Measurements from ENCODE around the gene ZNF407. TPM values are rescaled to one million over a fixed set of nuclear protein-coding genes. Genes with fewer than 3 reads are reported as not detected.

ZNF407 gene
- polyA plus RNA-seq, 2 donors: 2.2 to 2.6 TPM

DNA sequence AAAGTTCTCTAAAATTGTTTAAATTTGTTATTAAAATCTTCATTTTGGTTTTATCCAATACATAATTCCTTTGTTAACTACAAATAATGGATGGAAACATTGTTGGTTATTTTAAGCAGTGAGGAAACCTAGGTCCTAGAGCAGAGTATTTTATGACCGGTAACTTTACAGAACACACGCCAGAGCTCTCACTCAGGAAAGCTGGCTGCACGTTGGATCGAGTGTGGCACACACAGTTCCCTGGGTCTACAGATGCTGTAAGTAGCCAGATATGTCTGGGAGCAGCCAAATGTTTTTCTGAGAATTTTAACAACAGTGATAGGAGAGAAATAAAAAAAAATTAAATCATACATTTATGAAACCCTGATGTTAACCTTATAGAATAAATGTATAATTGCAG is 264.4 kb downstream of the ZNF407 start:
- WGBS, 2 donors: 82 to 97% methylated on average over 4 of the region's 4 CpGs

DNA sequence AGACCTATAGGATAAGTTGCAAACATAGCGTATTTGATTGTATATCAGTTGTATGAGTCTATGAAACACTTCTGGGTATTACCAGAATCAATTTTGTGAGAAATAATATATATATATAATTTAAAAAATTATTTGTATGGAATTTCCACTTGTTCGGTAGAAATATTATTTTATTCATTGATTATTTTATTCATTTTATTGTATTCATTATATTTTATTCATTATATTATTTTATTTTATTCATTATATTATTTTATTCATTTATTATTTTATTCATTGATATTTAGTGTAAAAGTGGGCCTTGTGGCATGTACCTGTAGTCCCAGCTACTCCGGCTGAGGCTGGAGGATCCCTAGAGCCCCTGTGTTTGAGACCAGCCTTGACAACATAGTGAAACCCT is 268.9 kb downstream of the ZNF407 start:
- Histone ChIP-seq H3K27ac (ENCODE audit: low read depth in 2 of 2, low read length in 1 of 2) (no peak overlapping the region), H3K27me3 (ENCODE audit: control insufficient read depth in 1 of 2, insufficient read depth in 2 of 2, low read length in 2 of 2) (no peaks in the 10 kb centered on the region), H3K36me3 (ENCODE audit: control insufficient read depth in 2 of 2, insufficient read depth in 2 of 2, low read length in 1 of 2) (no peaks in the 10 kb centered on the region), H3K4me1 (ENCODE audit: control insufficient read depth in 2 of 2, insufficient read depth in 2 of 2, low read length in 1 of 2) (no peaks in the 10 kb centered on the region), H3K4me3 (ENCODE audit: low read depth in 1 of 2, low read length in 2 of 2) (no peak overlapping the region), H3K9me3 (ENCODE audit: control insufficient read depth in 2 of 2, insufficient read depth in 1 of 2, low read depth in 1 of 2, low read length in 1 of 2) (no peaks in the 10 kb centered on the region)
- WGBS, 2 donors: 97% methylated on average over 3 of the region's 3 CpGs

More for the DNA sequence above, 264.4 kb downstream of the ZNF407 start:
- Histone ChIP-seq H3K9me3 (ENCODE audit: control insufficient read depth in 2 of 2, insufficient read depth in 1 of 2, low read depth in 1 of 2, low read length in 1 of 2) (no peaks in the 10 kb centered on the region), H3K27ac (ENCODE audit: low read depth in 2 of 2, low read length in 1 of 2) (no peak overlapping the region), H3K36me3 (ENCODE audit: control insufficient read depth in 2 of 2, insufficient read depth in 2 of 2, low read length in 1 of 2) (no peaks in the 10 kb centered on the region), H3K27me3 (ENCODE audit: control insufficient read depth in 1 of 2, insufficient read depth in 2 of 2, low read length in 2 of 2) (no peaks in the 10 kb centered on the region), H3K4me3 (ENCODE audit: low read depth in 1 of 2, low read length in 2 of 2) (no peak overlapping the region), H3K4me1 (ENCODE audit: control insufficient read depth in 2 of 2, insufficient read depth in 2 of 2, low read length in 1 of 2) (no peaks in the 10 kb centered on the region)

DNA sequence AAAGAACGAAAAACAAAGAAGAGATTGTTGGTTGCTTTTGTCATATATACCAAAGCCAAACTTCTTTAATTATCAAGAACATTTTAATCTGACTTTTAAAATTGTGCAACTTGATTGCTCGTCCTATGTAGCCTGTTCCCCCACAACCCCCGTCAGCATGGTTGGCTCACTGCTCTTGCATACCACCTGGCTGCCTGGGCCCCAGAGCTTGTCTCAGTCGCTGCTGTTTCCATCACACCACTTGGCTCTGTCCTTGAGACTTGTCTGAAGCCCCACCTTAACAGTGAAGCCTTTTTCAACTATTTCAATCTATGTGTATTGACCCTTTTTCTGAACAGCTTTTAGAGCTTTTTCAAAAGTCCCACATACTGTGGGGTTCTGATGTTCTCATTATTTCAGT is 270.8 kb downstream of the ZNF407 start:
- Histone ChIP-seq H3K9me3 (ENCODE audit: control insufficient read depth in 2 of 2, insufficient read depth in 1 of 2, low read depth in 1 of 2, low read length in 1 of 2) (no peaks in the 10 kb centered on the region), H3K27me3 (ENCODE audit: control insufficient read depth in 1 of 2, insufficient read depth in 2 of 2, low read length in 2 of 2) (no peaks in the 10 kb centered on the region), H3K4me3 (ENCODE audit: low read depth in 1 of 2, low read length in 2 of 2) (no peak overlapping the region), H3K27ac (ENCODE audit: low read depth in 2 of 2, low read length in 1 of 2) (no peak overlapping the region), H3K36me3 (ENCODE audit: control insufficient read depth in 2 of 2, insufficient read depth in 2 of 2, low read length in 1 of 2) (no peaks in the 10 kb centered on the region), H3K4me1 (ENCODE audit: control insufficient read depth in 2 of 2, insufficient read depth in 2 of 2, low read length in 1 of 2) (no peaks in the 10 kb centered on the region)
- 91 to 97% methylated on average over 4 of the region's 4 CpGs for WGBS, 2 donors

DNA sequence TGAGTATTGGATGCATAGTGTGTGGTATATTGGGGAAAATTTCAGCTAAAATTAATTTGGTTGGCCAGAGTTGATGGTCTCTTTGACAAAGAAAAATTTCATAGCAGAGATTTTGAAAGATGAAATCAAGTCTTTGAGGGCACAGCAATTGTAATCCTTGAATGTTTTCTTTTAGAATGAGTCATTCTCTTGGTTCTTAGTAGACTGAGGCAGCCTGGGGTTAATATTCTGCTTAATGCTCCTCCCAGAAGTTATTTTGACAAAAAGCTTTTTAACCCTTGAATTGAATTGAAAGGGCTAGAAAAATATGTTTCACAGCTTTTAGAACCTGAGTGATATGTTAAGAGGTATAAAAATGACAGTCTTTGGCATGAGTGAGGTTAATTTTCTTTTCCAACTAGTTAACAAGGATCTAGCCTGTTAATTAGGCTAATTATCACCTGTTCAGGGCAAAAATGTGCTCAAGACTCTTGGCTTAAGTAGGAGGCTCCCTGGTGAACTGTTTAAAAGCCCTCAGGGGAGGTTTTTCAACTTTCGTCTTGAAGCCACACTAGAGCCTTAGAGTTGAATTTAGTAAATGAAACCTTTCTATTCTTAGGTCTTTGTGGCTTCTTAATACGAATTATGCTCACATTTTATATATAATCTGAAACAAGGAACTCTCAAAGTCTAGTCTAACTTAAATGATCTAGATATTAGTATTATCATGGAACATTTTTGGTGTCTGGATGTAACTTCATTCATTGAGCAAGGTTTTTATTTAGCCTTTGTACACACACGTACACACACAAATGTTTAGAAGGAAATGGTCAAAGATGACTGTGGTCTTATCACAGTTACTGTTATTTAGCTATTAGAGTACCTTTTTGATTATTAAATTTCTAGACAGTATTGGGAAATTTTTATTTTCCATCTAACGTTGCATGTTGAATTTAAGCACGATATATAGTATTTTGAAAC is 272.5 kb downstream of the ZNF407 start:
- 73 to 79% methylated on average over 5 of the region's 5 CpGs for WGBS, 2 donors
- no peak overlapping the region for H3K4me3 ChIP-seq (ENCODE audit: low read depth in 1 of 2, low read length in 2 of 2)

DNA sequence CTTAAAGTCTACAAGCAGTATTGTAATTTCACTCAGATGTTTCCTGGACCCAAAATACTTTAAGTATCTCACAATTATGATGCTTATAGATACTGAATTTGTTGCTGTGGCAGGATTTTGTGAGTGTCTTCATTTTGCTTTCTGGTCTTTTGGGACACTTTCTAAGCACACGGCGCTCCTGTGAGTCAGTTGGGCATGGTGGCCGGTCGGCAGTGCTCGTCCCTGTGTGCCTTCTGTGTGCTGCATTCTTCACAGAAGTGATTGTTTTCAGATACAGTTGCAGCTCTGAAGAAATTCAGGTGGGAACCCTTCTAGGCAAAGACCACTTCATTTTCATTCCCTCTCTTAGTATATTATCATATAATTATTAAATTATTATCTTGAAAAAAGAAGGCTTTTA is 273.3 kb downstream of the ZNF407 start:
- Histone ChIP-seq H3K4me3 (ENCODE audit: low read depth in 1 of 2, low read length in 2 of 2) (no peak overlapping the region), H3K27ac (ENCODE audit: low read depth in 2 of 2, low read length in 1 of 2) (no peak overlapping the region), H3K4me1 (ENCODE audit: control insufficient read depth in 2 of 2, insufficient read depth in 2 of 2, low read length in 1 of 2) (no peaks in the 10 kb centered on the region), H3K36me3 (ENCODE audit: control insufficient read depth in 2 of 2, insufficient read depth in 2 of 2, low read length in 1 of 2) (no peaks in the 10 kb centered on the region), H3K27me3 (ENCODE audit: control insufficient read depth in 1 of 2, insufficient read depth in 2 of 2, low read length in 2 of 2) (no peaks in the 10 kb centered on the region), H3K9me3 (ENCODE audit: control insufficient read depth in 2 of 2, insufficient read depth in 1 of 2, low read depth in 1 of 2, low read length in 1 of 2) (no peaks in the 10 kb centered on the region)
- 95 to 97% methylated on average over 5 of the region's 5 CpGs for WGBS, 2 donors

More for the DNA sequence above, 272.5 kb downstream of the ZNF407 start:
- no peaks in the 10 kb centered on the region for H3K9me3 ChIP-seq (ENCODE audit: control insufficient read depth in 2 of 2, insufficient read depth in 1 of 2, low read depth in 1 of 2, low read length in 1 of 2)
- no peak overlapping the region for H3K27ac ChIP-seq (ENCODE audit: low read depth in 2 of 2, low read length in 1 of 2)
- H3K36me3 ChIP-seq (ENCODE audit: control insufficient read depth in 2 of 2, insufficient read depth in 2 of 2, low read length in 1 of 2): no peaks in the 10 kb centered on the region
- no peaks in the 10 kb centered on the region for H3K4me1 ChIP-seq (ENCODE audit: control insufficient read depth in 2 of 2, insufficient read depth in 2 of 2, low read length in 1 of 2)
- H3K27me3 ChIP-seq (ENCODE audit: control insufficient read depth in 1 of 2, insufficient read depth in 2 of 2, low read length in 2 of 2): no peaks in the 10 kb centered on the region

DNA sequence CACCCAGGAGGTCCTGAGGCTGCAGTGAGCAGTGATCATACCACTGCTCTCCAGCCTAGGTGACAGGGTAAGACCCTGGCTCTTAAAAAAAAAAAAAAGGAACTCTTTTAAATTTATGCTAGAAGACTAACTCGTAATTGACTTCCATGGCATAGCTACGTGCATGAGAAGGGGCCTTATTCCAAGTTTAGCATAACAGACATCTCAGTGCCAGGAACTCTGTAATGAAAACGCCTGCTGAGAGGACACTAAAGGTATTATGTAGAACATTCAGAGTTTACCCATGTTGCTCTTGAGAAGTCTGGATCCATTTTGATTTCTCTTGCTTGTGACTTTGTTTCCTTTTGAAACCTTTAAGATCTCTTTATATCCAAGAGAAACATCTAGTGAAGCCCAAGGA is 276.0 kb downstream of the ZNF407 start:
- WGBS, 2 donors: 93% methylated on average over 3 of the region's 3 CpGs
- H3K9me3 ChIP-seq (ENCODE audit: control insufficient read depth in 2 of 2, insufficient read depth in 1 of 2, low read depth in 1 of 2, low read length in 1 of 2): no peaks in the 10 kb centered on the region
- no peaks in the 10 kb centered on the region for H3K27me3 ChIP-seq (ENCODE audit: control insufficient read depth in 1 of 2, insufficient read depth in 2 of 2, low read length in 2 of 2)
- H3K4me3 ChIP-seq (ENCODE audit: low read depth in 1 of 2, low read length in 2 of 2): no peak overlapping the region
- no peaks in the 10 kb centered on the region for H3K4me1 ChIP-seq (ENCODE audit: control insufficient read depth in 2 of 2, insufficient read depth in 2 of 2, low read length in 1 of 2)
- H3K36me3 ChIP-seq (ENCODE audit: control insufficient read depth in 2 of 2, insufficient read depth in 2 of 2, low read length in 1 of 2): no peaks in the 10 kb centered on the region
- no peak overlapping the region for H3K27ac ChIP-seq (ENCODE audit: low read depth in 2 of 2, low read length in 1 of 2)

DNA sequence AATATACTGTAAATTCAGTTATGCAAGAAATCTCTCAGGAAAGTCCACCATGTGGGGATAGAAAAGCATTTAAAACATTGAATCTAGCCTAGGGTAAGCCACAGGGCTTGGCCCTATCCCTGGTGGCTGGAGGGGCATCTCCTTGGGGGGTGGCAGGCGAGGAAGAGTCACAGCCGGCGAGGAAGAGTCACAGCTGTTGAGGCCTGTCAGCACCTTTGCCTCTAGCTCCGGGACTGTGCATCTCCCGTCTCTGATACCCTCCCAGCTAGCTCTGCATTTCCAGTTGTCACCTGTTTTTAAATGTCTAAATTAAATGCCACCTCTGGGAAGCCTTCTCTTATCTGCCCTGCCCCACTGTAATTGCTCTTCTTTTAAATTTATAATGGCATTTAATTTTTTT is 276.7 kb downstream of the ZNF407 start:
- 94% methylated on average over 5 of the region's 5 CpGs for WGBS, 2 donors
- Histone ChIP-seq H3K4me3 (ENCODE audit: low read depth in 1 of 2, low read length in 2 of 2) (no peak overlapping the region), H3K4me1 (ENCODE audit: control insufficient read depth in 2 of 2, insufficient read depth in 2 of 2, low read length in 1 of 2) (no peaks in the 10 kb centered on the region), H3K27me3 (ENCODE audit: control insufficient read depth in 1 of 2, insufficient read depth in 2 of 2, low read length in 2 of 2) (no peaks in the 10 kb centered on the region), H3K9me3 (ENCODE audit: control insufficient read depth in 2 of 2, insufficient read depth in 1 of 2, low read depth in 1 of 2, low read length in 1 of 2) (no peaks in the 10 kb centered on the region), H3K36me3 (ENCODE audit: control insufficient read depth in 2 of 2, insufficient read depth in 2 of 2, low read length in 1 of 2) (no peaks in the 10 kb centered on the region), H3K27ac (ENCODE audit: low read depth in 2 of 2, low read length in 1 of 2) (no peak overlapping the region)

DNA sequence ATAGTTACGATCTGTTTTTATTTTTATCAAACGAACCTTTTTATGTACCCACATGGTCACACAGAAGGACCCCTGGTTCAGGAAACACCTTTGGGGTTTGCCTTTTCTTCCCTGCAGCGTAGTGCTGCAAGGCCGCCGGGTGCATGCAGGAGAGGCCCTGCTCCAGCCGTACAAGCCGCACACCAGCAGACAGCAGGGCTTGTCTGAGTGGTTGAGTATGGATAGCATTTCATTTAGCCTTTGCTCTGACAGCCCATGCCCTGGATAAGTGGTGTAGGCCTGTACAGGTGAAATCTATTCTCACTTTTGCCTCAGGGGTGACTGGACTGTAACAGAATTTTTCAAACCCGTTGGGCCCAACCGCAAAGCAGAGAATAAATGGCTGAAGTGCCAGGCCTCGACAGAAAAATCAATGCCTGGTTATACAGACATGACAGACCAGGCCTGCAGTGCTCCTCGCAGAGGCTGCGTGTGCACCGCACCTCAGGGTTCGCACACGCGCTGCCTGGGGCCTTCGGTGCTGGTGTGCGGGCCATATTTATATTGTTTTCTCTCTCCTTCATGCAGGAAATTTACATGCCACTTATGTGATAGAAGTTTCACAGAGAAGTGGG is 279.1 kb downstream of the ZNF407 start:
- Histone ChIP-seq H3K4me3 (ENCODE audit: low read depth in 1 of 2, low read length in 2 of 2) (no peak overlapping the region), H3K27ac (ENCODE audit: low read depth in 2 of 2, low read length in 1 of 2) (no peak overlapping the region), H3K36me3 (ENCODE audit: control insufficient read depth in 2 of 2, insufficient read depth in 2 of 2, low read length in 1 of 2) (peaks cover 0 to 2% of the 10 kb centered on the region in 2 donors), H3K27me3 (ENCODE audit: control insufficient read depth in 1 of 2, insufficient read depth in 2 of 2, low read length in 2 of 2) (no peaks in the 10 kb centered on the region), H3K4me1 (ENCODE audit: control insufficient read depth in 2 of 2, insufficient read depth in 2 of 2, low read length in 1 of 2) (no peaks in the 10 kb centered on the region), H3K9me3 (ENCODE audit: control insufficient read depth in 2 of 2, insufficient read depth in 1 of 2, low read depth in 1 of 2, low read length in 1 of 2) (no peaks in the 10 kb centered on the region)
- WGBS, 2 donors: 96 to 97% methylated on average over 18 of the region's 18 CpGs

DNA sequence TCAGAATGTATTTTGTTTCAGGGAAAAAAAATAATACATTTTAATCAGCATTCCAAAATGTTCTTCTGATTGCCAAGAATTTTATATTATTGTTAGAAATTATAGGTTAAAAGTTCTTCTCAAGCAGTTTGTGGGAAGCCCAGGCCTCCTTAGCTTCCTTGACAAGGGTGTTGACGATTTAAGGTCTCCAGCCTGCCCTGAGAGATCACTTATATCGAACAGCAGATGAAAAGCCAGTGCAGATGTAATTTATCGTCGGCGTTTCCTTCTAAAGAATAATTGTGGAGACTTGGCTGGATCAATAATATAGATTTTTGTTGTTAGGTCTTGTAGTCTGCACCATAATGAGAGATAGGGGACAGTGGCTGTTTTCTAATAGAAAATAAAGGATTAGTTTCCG is 280.6 kb downstream of the ZNF407 start:
- H3K27me3 ChIP-seq (ENCODE audit: control insufficient read depth in 1 of 2, insufficient read depth in 2 of 2, low read length in 2 of 2): no peaks in the 10 kb centered on the region
- H3K27ac ChIP-seq (ENCODE audit: low read depth in 2 of 2, low read length in 1 of 2): no peak overlapping the region
- no peaks in the 10 kb centered on the region for H3K9me3 ChIP-seq (ENCODE audit: control insufficient read depth in 2 of 2, insufficient read depth in 1 of 2, low read depth in 1 of 2, low read length in 1 of 2)
- no peak overlapping the region for H3K4me3 ChIP-seq (ENCODE audit: low read depth in 1 of 2, low read length in 2 of 2)
- H3K4me1 ChIP-seq (ENCODE audit: control insufficient read depth in 2 of 2, insufficient read depth in 2 of 2, low read length in 1 of 2): no peaks in the 10 kb centered on the region
- peaks cover 0 to 4% of the 10 kb centered on the region in 2 donors for H3K36me3 ChIP-seq (ENCODE audit: control insufficient read depth in 2 of 2, insufficient read depth in 2 of 2, low read length in 1 of 2)
- WGBS, 2 donors: 91 to 95% methylated on average over 6 of the region's 6 CpGs
